GM23338 (cell line): Measurements from ENCODE around the gene RNASE3. TPM values are rescaled to one million over a fixed set of nuclear protein-coding genes. Genes with fewer than 3 reads are reported as not detected.
"Not testable (repeated sequence)": the region's sequence is repeated elsewhere in the genome, so short reads cannot be mapped to it uniquely, and the experiment has no call there.

ENCODE experiments used
- ATAC-seq: fragments of 200-7000 bp; cut with Tn5 transposase; 3 replicates; pipeline ENCODE4 v1.9.1; 2020
- DNase-seq: peaks from one replicate; pipeline ENCODE4 v3.0.0-alpha.2; 2015; ENCODE audit warnings: low spot score
- H2AFZ ChIP-seq: fragments of 200-600 bp; sonication (generic); 2 replicates; pipeline ENCODE4 v1.8.0; 2016; ENCODE audit warnings: antibody characterized with exemption, mild to moderate bottlenecking, moderate library complexity
- H3F3A ChIP-seq: fragments of 200-600 bp; sonication (generic); replicated peaks from 2 replicates; pipeline ENCODE4 v1.8.0; 2017; ENCODE audit warnings: antibody characterized with exemption, mixed run types, low read depth
- H3K27ac ChIP-seq: fragments of 200-600 bp; sonication (generic); 2 replicates; pipeline ENCODE4 v1.6.1; 2016; ENCODE audit warnings: low read depth
- H3K27me3 ChIP-seq: fragments of 200-600 bp; sonication (generic); 2 replicates; pipeline ENCODE4 v1.8.0; 2016; ENCODE audit warnings: mild to moderate bottlenecking, mixed run types, moderate library complexity; ENCODE audit not compliant: insufficient read depth
- H3K36me3 ChIP-seq: fragments of 200-600 bp; sonication (generic); 2 replicates; pipeline ENCODE4 v1.8.0; 2016; ENCODE audit warnings: mild to moderate bottlenecking; ENCODE audit not compliant: insufficient read depth
- H3K4me1 ChIP-seq: fragments of 200-600 bp; sonication (generic); 2 replicates; pipeline ENCODE4 v1.8.0; 2016; ENCODE audit warnings: mild to moderate bottlenecking, moderate library complexity; ENCODE audit not compliant: insufficient read depth
- H3K4me2 ChIP-seq: fragments of 200-600 bp; sonication (generic); 2 replicates; pipeline ENCODE4 v1.7.1; 2017; ENCODE audit warnings: mixed run types
- H3K4me3 ChIP-seq: fragments of 200-600 bp; sonication (generic); 2 replicates; pipeline ENCODE4 v1.6.1; 2016; ENCODE audit warnings: mixed run types
- H3K79me2 ChIP-seq: fragments of 200-600 bp; sonication (generic); replicated peaks from 2 replicates; pipeline ENCODE4 v1.8.0; 2017; ENCODE audit warnings: mild to moderate bottlenecking; ENCODE audit not compliant: insufficient read depth
- H3K9me2 ChIP-seq: fragments of 200-600 bp; sonication (generic); 2 replicates; pipeline ENCODE4 v1.8.0; 2017; ENCODE audit not compliant: insufficient read depth
- H4K20me1 ChIP-seq: fragments of 200-600 bp; sonication (generic); replicated peaks from 2 replicates; pipeline ENCODE4 v1.8.0; 2017; ENCODE audit warnings: mild to moderate bottlenecking; ENCODE audit not compliant: insufficient read depth
- H3K27ac Mint-ChIP-seq: 2 replicates; pipeline ENCODE4 v1.8.0; 2020; ENCODE audit warnings: inconsistent platforms, mild to moderate bottlenecking, moderate library complexity, mixed read lengths
- H3K27me3 Mint-ChIP-seq: 3 replicates; pipeline ENCODE4 v1.8.0; 2022; ENCODE audit warnings: low read depth, mild to moderate bottlenecking, moderate library complexity, mixed read lengths, inconsistent platforms; ENCODE audit not compliant: insufficient read depth, poor library complexity
- H3K36me3 Mint-ChIP-seq: 3 replicates; pipeline ENCODE4 v1.8.0; 2021; ENCODE audit warnings: low read depth, mild to moderate bottlenecking, inconsistent platforms, moderate library complexity, mixed read lengths
- H3K4me1 Mint-ChIP-seq: 3 replicates; pipeline ENCODE4 v1.8.0; 2020; ENCODE audit warnings: mild to moderate bottlenecking, inconsistent platforms, mixed read lengths
- H3K4me3 Mint-ChIP-seq: 3 replicates; pipeline ENCODE4 v1.8.0; 2021; ENCODE audit warnings: moderate library complexity, mild to moderate bottlenecking, inconsistent platforms, mixed read lengths
- H3K9me3 Mint-ChIP-seq: 3 replicates; pipeline ENCODE4 v1.8.0; 2020; ENCODE audit warnings: moderate library complexity, mild to moderate bottlenecking, inconsistent platforms, mixed read lengths
- polyA plus RNA-seq: library from polyadenylated mRNA; unstranded; fragments of >200 nt; fragmentation: Nextera tagmentation; extraction: Ambion mirVana; gene quantifications from 2 replicates; pipeline ENCODE4 v1.2.1, GENCODE V29; 2016
- total RNA-seq: library from RNA; depleted of rRNA; stranded (reverse); fragments of >200 nt; shearing (Covaris generic); gene quantifications from 2 replicates; pipeline ENCODE4 v1.2.3, GENCODE V29; 2014

Gene RNASE3
- total and polyA plus RNA-seq, 2 experiments from 2014 or later, result not detected

DNA sequence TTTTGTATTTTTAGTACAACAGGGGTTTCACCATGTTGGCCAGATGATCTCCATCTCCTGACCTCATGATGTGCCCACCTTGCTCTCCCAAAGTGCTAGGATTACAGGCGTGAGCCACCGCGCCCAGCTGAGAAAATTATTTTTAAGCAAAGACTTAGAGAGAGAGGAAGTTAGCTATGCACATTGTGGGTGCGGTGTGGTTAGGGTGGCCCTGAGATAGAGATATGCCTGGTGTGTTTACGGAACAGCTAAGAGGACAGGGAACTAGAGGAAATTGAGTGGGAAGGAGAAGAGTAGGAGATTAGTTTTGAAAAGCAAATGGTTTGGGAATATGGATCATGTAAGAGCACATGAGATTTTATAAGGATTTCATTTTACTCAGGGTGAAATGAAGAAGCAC is 10.0 kb upstream of the RNASE3 start:
- H3K9me2 ChIP-seq, H3K79me2 ChIP-seq, H4K20me1 ChIP-seq, H3K4me3 Mint-ChIP-seq, DNase-seq, H3K4me1 Mint-ChIP-seq, H3K27ac ChIP-seq, H3K36me3 Mint-ChIP-seq, H3K4me1 ChIP-seq, H3K4me2 ChIP-seq, H2AFZ ChIP-seq, ATAC-seq, H3K27ac Mint-ChIP-seq, H3F3A ChIP-seq, H3K27me3 ChIP-seq, H3K36me3 ChIP-seq, H3K27me3 Mint-ChIP-seq, H3K4me3 ChIP-seq: not testable (repeated sequence)
- peaks cover 16% of the 10 kb centered on the region for H3K9me3 Mint-ChIP-seq

DNA sequence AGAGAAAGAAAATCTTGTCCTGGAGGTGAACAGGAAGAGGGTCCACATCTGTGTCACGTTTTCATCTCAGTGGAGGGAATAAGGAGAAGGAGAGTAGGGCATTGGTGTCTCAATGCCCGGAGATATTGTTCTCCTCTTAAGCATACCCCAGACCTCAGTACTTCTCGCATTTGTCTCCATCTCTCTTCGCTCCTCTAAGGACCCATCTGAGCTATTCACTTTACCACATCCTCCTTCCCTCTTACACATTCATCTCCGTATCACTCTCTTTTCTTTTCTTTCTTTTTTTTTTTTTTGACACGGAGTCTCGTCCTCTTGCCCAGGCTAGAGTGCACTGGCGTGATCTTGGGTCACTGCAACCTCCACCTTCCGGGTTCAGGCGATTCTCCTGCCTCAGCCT is 8.4 kb upstream of the RNASE3 start:
- not testable (repeated sequence) for ATAC-seq, H3K4me2 ChIP-seq, H3K79me2 ChIP-seq, H2AFZ ChIP-seq, H3K27ac ChIP-seq, H3K4me3 Mint-ChIP-seq, DNase-seq, H3K36me3 Mint-ChIP-seq, H3K9me2 ChIP-seq, H3K27me3 ChIP-seq, H3K27me3 Mint-ChIP-seq, H3K4me1 ChIP-seq, H4K20me1 ChIP-seq, H3K4me3 ChIP-seq, H3K27ac Mint-ChIP-seq, H3K4me1 Mint-ChIP-seq, H3F3A ChIP-seq, H3K36me3 ChIP-seq
- peaks cover 15% of the 10 kb centered on the region for H3K9me3 Mint-ChIP-seq

DNA sequence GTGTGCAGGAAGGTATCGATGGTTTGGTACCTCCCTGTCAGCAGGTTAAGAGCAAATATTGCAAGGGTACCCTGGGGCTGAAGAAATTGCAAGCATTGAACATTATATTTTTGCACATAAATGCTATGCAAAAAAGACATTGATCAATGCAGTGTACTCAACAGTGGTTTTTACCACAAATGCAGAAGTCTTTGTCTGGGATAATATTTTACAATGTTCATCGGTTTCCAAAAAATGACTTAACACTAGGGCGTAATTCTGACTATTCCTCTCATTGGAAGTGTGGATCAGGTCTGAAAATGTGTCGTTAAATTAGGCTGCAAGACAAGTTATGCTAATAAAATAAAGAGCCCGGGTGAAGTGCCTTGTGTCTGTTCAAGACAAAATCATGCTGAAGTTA is 2.8 kb upstream of the RNASE3 start:
- not testable (repeated sequence) for H3K9me2 ChIP-seq, ATAC-seq, H3K4me3 ChIP-seq, H3K27ac ChIP-seq, H3K4me2 ChIP-seq, H3F3A ChIP-seq, H2AFZ ChIP-seq, H3K27ac Mint-ChIP-seq, DNase-seq, H3K4me1 ChIP-seq, H3K36me3 ChIP-seq, H3K9me3 Mint-ChIP-seq, H3K79me2 ChIP-seq, H3K27me3 Mint-ChIP-seq, H4K20me1 ChIP-seq, H3K36me3 Mint-ChIP-seq, H3K4me1 Mint-ChIP-seq, H3K27me3 ChIP-seq, H3K4me3 Mint-ChIP-seq

DNA sequence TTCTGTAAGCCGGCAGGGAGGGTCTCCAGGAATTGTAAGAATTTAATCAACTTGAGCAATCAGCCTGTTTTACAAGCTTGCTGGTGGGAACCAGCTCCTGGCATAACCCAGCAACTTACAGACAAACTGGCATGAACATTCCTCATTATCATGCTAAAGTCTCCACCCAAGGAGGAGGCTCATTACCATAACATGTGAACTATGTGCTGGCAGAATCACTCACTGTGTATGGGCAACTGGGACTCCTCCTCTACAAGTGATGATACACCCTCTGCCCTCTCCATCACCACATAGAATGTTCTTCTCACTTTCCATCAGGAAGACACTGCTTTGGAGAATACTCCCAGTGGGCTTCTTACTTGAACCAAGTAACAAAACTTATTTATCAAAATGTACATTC is 4.1 kb downstream of the RNASE3 start:
- not testable (repeated sequence) for H3K36me3 Mint-ChIP-seq, H3K27me3 ChIP-seq, H3K27ac ChIP-seq, H3K4me1 ChIP-seq, H3K4me3 ChIP-seq, H4K20me1 ChIP-seq, H3K4me2 ChIP-seq, ATAC-seq, H3K27ac Mint-ChIP-seq, H3K36me3 ChIP-seq, H3K4me1 Mint-ChIP-seq, H2AFZ ChIP-seq, DNase-seq, H3F3A ChIP-seq, H3K9me2 ChIP-seq, H3K9me3 Mint-ChIP-seq, H3K4me3 Mint-ChIP-seq, H3K79me2 ChIP-seq, H3K27me3 Mint-ChIP-seq
